ENCODE data around the gene MTUS2.

DNA sequence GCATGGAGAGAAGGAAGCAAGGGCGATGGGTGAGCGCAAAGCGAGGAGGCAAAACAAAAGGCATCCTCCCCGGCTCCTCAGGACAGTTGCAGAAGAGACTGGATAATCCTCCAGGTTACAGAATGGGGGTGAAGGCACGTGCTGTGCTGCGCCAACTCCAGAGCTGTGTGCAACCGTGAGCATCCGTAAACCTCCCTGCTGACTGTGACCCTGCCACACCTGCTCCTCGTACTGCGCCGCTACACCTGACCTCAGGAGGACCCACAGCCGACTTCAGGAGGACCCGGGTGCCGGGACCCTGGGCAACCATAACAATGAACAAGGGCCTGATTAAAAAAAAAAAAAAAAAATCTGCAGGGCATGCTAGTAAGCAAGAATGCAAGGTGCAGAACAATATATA, 706.6 kb downstream of the MTUS2 start:
- TF ChIP-seq, protein P1, sequence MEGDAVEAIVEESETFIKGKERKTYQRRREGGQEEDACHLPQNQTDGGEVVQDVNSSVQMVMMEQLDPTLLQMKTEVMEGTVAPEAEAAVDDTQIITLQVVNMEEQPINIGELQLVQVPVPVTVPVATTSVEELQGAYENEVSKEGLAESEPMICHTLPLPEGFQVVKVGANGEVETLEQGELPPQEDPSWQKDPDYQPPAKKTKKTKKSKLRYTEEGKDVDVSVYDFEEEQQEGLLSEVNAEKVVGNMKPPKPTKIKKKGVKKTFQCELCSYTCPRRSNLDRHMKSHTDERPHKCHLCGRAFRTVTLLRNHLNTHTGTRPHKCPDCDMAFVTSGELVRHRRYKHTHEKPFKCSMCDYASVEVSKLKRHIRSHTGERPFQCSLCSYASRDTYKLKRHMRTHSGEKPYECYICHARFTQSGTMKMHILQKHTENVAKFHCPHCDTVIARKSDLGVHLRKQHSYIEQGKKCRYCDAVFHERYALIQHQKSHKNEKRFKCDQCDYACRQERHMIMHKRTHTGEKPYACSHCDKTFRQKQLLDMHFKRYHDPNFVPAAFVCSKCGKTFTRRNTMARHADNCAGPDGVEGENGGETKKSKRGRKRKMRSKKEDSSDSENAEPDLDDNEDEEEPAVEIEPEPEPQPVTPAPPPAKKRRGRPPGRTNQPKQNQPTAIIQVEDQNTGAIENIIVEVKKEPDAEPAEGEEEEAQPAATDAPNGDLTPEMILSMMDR (IDR thresholded peaks at IDR 0.05; ENCODE audit: low read depth, low read length, missing input control), result no peak
- TF ChIP-seq SP1 (IDR thresholded peaks at IDR 0.05), result no peak
- TF ChIP-seq, protein P2, sequence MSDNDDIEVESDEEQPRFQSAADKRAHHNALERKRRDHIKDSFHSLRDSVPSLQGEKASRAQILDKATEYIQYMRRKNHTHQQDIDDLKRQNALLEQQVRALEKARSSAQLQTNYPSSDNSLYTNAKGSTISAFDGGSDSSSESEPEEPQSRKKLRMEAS (IDR thresholded peaks at IDR 0.05), result no peak
- TF ChIP-seq, protein P3, sequence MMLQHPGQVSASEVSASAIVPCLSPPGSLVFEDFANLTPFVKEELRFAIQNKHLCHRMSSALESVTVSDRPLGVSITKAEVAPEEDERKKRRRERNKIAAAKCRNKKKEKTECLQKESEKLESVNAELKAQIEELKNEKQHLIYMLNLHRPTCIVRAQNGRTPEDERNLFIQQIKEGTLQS (IDR thresholded peaks at IDR 0.05), result no peak
- TF ChIP-seq, protein P4, sequence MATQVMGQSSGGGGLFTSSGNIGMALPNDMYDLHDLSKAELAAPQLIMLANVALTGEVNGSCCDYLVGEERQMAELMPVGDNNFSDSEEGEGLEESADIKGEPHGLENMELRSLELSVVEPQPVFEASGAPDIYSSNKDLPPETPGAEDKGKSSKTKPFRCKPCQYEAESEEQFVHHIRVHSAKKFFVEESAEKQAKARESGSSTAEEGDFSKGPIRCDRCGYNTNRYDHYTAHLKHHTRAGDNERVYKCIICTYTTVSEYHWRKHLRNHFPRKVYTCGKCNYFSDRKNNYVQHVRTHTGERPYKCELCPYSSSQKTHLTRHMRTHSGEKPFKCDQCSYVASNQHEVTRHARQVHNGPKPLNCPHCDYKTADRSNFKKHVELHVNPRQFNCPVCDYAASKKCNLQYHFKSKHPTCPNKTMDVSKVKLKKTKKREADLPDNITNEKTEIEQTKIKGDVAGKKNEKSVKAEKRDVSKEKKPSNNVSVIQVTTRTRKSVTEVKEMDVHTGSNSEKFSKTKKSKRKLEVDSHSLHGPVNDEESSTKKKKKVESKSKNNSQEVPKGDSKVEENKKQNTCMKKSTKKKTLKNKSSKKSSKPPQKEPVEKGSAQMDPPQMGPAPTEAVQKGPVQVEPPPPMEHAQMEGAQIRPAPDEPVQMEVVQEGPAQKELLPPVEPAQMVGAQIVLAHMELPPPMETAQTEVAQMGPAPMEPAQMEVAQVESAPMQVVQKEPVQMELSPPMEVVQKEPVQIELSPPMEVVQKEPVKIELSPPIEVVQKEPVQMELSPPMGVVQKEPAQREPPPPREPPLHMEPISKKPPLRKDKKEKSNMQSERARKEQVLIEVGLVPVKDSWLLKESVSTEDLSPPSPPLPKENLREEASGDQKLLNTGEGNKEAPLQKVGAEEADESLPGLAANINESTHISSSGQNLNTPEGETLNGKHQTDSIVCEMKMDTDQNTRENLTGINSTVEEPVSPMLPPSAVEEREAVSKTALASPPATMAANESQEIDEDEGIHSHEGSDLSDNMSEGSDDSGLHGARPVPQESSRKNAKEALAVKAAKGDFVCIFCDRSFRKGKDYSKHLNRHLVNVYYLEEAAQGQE (IDR thresholded peaks at IDR 0.05), result no peak
- TF ChIP-seq RXRA (IDR thresholded peaks at IDR 0.05), result no peak
- no peak for TF ChIP-seq YY1 (IDR thresholded peaks at IDR 0.05)
- TF ChIP-seq EGR1 (IDR thresholded peaks at IDR 0.05; ENCODE audit: low read depth in 2 of 2), result no peak
- no peak for TF ChIP-seq JUND (IDR thresholded peaks at IDR 0.05)
- no peak for TF ChIP-seq HNF4G (IDR thresholded peaks at IDR 0.05)
- TF ChIP-seq, protein P5, sequence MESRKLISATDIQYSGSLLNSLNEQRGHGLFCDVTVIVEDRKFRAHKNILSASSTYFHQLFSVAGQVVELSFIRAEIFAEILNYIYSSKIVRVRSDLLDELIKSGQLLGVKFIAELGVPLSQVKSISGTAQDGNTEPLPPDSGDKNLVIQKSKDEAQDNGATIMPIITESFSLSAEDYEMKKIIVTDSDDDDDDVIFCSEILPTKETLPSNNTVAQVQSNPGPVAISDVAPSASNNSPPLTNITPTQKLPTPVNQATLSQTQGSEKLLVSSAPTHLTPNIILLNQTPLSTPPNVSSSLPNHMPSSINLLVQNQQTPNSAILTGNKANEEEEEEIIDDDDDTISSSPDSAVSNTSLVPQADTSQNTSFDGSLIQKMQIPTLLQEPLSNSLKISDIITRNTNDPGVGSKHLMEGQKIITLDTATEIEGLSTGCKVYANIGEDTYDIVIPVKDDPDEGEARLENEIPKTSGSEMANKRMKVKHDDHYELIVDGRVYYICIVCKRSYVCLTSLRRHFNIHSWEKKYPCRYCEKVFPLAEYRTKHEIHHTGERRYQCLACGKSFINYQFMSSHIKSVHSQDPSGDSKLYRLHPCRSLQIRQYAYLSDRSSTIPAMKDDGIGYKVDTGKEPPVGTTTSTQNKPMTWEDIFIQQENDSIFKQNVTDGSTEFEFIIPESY (IDR thresholded peaks at IDR 0.05), result no peak
